ENCODE measurements around the gene BRME1.

Gene BRME1

GRCh38 chr19:13905634-13906520, at the start of gene BRME1, which contains the start of gene CC2D1A:
TSS of gene BRME1 (minus strand) at chr19:13906117. CDS start at chr19:13904892, 1,225 bp downstream.
TSS of gene CC2D1A (plus strand) at chr19:13906201. CDS start at chr19:13906442, 241 bp downstream.
- peak; percentile 96 to 97 for DNase-seq

- no peak for DNase-seq
Measured at GRCh38 chr19:13954185-13954584, 48.3 kb upstream of the BRME1 start.

- DNase-seq: no peak
Measured at GRCh38 chr19:13952931-13953531, 47.1 kb upstream of the BRME1 start.

GRCh38 chr19:13952154-13952930, 46.4 kb upstream of the BRME1 start, which contains the start of gene DCAF15:
TSS of gene DCAF15 (plus strand) at chr19:13952509. CDS start at chr19:13952513, 4 bp downstream.
- DNase-seq: peak; percentile 96 to 98

- DNase-seq: no peak
Measured at GRCh38 chr19:13951799-13952153, 45.9 kb upstream of the BRME1 start.

GRCh38 chr19:13951043-13951442, 45.1 kb upstream of the BRME1 start:
- no peak for DNase-seq

GRCh38 chr19:13946414-13946813, 40.5 kb upstream of the BRME1 start:
- no peak for DNase-seq

- no peak for DNase-seq
Measured at GRCh38 chr19:13942023-13942684, 36.2 kb upstream of the BRME1 start.

- DNase-seq: no peak
Measured at GRCh38 chr19:13938301-13939064, 32.6 kb upstream of the BRME1 start, which contains the start of gene PODNL1. TSS of gene PODNL1 (minus strand) at chr19:13938417. CDS start at chr19:13938181, 236 bp downstream.

- DNase-seq: no peak
Measured at GRCh38 chr19:13937479-13938300, 31.8 kb upstream of the BRME1 start.

GRCh38 chr19:13935765-13936510, 30.0 kb upstream of the BRME1 start:
- DNase-seq: no peak

- no peak for DNase-seq
Measured at GRCh38 chr19:13934785-13935109, 28.8 kb upstream of the BRME1 start.

GRCh38 chr19:13932911-13933393, 27.0 kb upstream of the BRME1 start:
- no peak for DNase-seq

- DNase-seq: no peak
Measured at GRCh38 chr19:13932149-13932637, 26.3 kb upstream of the BRME1 start.

GRCh38 chr19:13931391-13932148, 25.7 kb upstream of the BRME1 start:
- DNase-seq: no peak

GRCh38 chr19:13930402-13930801, 24.5 kb upstream of the BRME1 start:
- no peak for DNase-seq

GRCh38 chr19:13929956-13930355, 24.0 kb upstream of the BRME1 start:
- DNase-seq: no peak

- no peak for DNase-seq
Measured at GRCh38 chr19:13929340-13929739, 23.4 kb upstream of the BRME1 start.

- no peak for DNase-seq
Measured at GRCh38 chr19:13926715-13927114, 20.8 kb upstream of the BRME1 start.
